ENCODE results near the gene RIMBP3C. TPM values are rescaled to one million over a fixed set of nuclear protein-coding genes. Genes with fewer than 3 reads are reported as not detected.
"Not testable (repeated sequence)": the region's sequence is repeated elsewhere in the genome, so short reads cannot be mapped to it uniquely, and the experiment has no call there.

Gene RIMBP3C
- total and polyA plus RNA-seq, 2 donors from 2014 or later, result 0.22 TPM; not detected in 1

DNA sequence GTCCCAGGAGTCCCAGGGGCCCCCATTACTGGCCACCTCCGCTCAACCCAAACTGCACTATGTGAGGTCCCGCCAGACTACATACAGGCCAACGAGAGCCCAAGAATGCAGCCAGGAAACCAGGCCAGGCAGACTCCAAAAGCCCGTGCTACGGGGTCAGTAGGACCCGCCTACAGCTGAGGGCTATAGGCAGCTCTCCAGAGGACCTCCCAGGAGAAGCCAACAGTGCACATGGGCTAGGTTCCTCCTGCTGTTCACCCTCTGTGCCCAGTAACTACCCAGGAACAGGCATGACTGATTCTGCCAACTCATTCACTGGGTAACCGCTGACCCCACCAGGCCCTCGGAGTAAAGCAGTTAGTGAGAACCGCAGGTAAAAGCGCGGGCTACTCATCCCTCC, 39.2 kb downstream of the RIMBP3C start:
- H3K9ac ChIP-seq (ENCODE audit: low read length in 3 of 3); H3K27ac ChIP-seq (ENCODE audit: low read depth in 2 of 2, low read length in 2 of 2); intact Hi-C loops (cut with DNase I); FAIRE-seq; DNase-seq; H3K4me3 ChIP-seq (ENCODE audit: low read length in 3 of 3); H3K36me3 ChIP-seq (ENCODE audit: control insufficient read depth in 2 of 3, insufficient read depth in 3 of 3, low read length in 3 of 3); H3K27me3 ChIP-seq (ENCODE audit: control insufficient read depth, insufficient read depth, low read length); H3K4me1 ChIP-seq (ENCODE audit: control insufficient read depth in 2 of 3, insufficient read depth in 2 of 3, low read depth in 1 of 3, low read length in 3 of 3); H3K9me3 ChIP-seq (ENCODE audit: control insufficient read depth in 2 of 3, insufficient read depth in 1 of 3, low read length in 3 of 3): not testable (repeated sequence)

DNA sequence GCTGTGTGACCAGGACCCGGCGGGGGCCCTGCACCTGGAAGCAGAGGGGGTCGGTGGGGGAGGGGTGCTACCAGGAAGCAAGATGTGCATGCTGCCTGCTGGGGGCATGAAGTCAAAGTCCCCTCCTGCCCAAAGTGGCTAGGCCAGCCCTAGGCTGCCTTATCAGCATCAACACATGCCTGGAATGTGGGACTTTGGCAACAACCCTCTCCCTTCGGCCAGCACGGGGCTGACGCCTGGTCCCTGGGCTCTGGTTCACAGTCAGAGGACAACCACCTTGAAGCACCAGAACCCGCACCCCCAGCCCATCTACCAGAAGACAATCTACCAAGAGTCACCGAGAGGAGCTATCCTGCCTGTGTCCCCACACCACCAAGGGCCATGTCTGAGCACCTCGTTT, 40.9 kb downstream of the RIMBP3C start:
- H3K27me3 ChIP-seq (ENCODE audit: control insufficient read depth, insufficient read depth, low read length); DNase-seq; intact Hi-C loops (cut with DNase I); FAIRE-seq; H3K27ac ChIP-seq (ENCODE audit: low read depth in 2 of 2, low read length in 2 of 2); H3K9me3 ChIP-seq (ENCODE audit: control insufficient read depth in 2 of 3, insufficient read depth in 1 of 3, low read length in 3 of 3); H3K4me3 ChIP-seq (ENCODE audit: low read length in 3 of 3); H3K4me1 ChIP-seq (ENCODE audit: control insufficient read depth in 2 of 3, insufficient read depth in 2 of 3, low read depth in 1 of 3, low read length in 3 of 3); H3K9ac ChIP-seq (ENCODE audit: low read length in 3 of 3); H3K36me3 ChIP-seq (ENCODE audit: control insufficient read depth in 2 of 3, insufficient read depth in 3 of 3, low read length in 3 of 3): not testable (repeated sequence)

DNA sequence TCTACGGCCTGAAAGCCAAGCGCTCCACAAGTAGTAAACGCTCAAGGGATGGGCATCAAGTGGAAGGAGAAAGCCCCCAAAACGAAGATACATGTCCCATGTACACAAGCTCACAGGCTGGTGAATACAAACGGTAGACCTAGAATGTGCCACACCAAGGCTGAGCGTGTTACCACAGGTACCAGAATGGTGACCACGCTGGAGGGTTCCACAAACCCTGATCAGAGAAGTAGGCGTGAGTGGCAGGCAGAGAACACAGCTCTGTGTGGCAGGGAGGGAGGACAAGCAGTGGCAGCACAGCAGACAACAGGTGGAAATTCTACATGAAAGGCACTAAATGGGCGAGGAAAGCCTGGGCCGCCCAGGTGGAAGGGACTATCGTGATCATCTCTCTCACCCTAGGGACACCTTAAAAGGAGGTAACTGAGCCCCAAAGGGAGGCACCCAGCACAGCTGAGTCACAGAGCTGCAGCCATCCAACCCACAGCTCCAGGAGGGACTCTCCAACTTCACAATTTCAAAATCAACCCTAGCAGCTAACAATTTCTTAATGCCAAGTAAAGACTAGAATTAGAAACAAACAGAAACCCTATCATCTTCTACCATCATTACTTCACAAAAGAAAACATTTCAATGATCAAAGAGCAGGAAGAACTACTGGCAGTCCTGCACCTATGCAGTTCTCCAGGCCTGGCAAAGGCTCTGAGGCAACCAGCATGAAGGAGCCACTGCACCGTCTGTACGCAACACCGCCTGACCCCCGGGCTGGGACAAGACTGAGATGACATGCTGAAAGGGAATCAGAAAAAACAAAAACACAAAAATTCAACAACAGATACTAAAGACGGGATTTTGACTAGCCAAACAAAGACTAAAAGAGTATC, 51.4 kb downstream of the RIMBP3C start:
- intact Hi-C loops (cut with DNase I); FAIRE-seq; H3K27ac ChIP-seq (ENCODE audit: low read depth in 2 of 2, low read length in 2 of 2): not testable (repeated sequence)

DNA sequence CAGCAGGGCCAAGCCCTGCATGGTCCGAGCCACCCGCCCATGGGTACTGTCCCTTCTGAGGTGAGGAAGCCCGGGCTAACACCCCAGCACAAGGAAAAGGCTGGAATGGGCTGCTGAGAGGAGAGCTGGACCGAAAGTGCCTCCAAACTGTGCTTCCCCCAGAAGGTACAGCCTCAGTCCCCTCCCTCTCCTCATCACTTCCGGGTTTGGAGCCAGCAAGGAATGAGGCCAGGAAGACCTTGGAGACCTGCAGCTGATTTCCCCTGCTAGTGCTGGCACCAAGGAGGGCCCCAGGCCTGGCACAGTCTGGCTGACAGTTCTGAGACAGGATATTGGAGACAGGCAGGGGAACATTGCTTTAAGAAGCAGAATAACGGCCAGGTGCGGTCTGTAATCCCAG, 52.8 kb downstream of the RIMBP3C start:
- H3K27ac ChIP-seq (ENCODE audit: low read depth in 2 of 2, low read length in 2 of 2); H3K27me3 ChIP-seq (ENCODE audit: control insufficient read depth, insufficient read depth, low read length); FAIRE-seq; intact Hi-C loops (cut with DNase I); H3K36me3 ChIP-seq (ENCODE audit: control insufficient read depth in 2 of 3, insufficient read depth in 3 of 3, low read length in 3 of 3); DNase-seq; H3K4me3 ChIP-seq (ENCODE audit: low read length in 3 of 3); H3K4me1 ChIP-seq (ENCODE audit: control insufficient read depth in 2 of 3, insufficient read depth in 2 of 3, low read depth in 1 of 3, low read length in 3 of 3); H3K9ac ChIP-seq (ENCODE audit: low read length in 3 of 3); H3K9me3 ChIP-seq (ENCODE audit: control insufficient read depth in 2 of 3, insufficient read depth in 1 of 3, low read length in 3 of 3): not testable (repeated sequence)

More for the DNA sequence above, 51.4 kb downstream of the RIMBP3C start:
- not testable (repeated sequence) for H3K9ac ChIP-seq (ENCODE audit: low read length in 3 of 3); DNase-seq; H3K4me1 ChIP-seq (ENCODE audit: control insufficient read depth in 2 of 3, insufficient read depth in 2 of 3, low read depth in 1 of 3, low read length in 3 of 3); H3K36me3 ChIP-seq (ENCODE audit: control insufficient read depth in 2 of 3, insufficient read depth in 3 of 3, low read length in 3 of 3); H3K9me3 ChIP-seq (ENCODE audit: control insufficient read depth in 2 of 3, insufficient read depth in 1 of 3, low read length in 3 of 3); H3K27me3 ChIP-seq (ENCODE audit: control insufficient read depth, insufficient read depth, low read length); H3K4me3 ChIP-seq (ENCODE audit: low read length in 3 of 3)

DNA sequence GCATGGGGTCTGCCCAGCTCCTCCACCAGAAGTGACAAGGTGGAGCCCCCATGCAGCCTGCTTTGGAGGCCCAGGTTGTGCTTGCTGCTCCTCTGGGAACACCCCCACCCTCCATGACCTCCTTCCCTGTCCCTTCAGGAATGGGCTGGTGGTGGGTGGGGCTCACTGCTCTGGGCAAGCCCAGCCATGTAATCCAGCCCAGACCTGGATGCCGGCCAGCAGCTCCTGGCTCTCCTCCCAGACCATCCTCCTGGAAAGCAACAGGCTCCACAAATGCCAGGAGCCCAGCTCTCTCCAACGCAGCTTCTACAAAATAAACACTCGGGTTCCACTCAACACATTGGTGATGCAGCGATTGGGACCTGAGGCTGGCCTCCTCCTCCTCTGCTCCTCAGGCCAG, 53.3 kb downstream of the RIMBP3C start:
- FAIRE-seq; intact Hi-C loops (cut with DNase I): not testable (repeated sequence)

More for the DNA sequence above, 53.3 kb downstream of the RIMBP3C start:
- H3K27ac ChIP-seq (ENCODE audit: low read depth in 2 of 2, low read length in 2 of 2); DNase-seq; H3K4me1 ChIP-seq (ENCODE audit: control insufficient read depth in 2 of 3, insufficient read depth in 2 of 3, low read depth in 1 of 3, low read length in 3 of 3); H3K4me3 ChIP-seq (ENCODE audit: low read length in 3 of 3); H3K9me3 ChIP-seq (ENCODE audit: control insufficient read depth in 2 of 3, insufficient read depth in 1 of 3, low read length in 3 of 3); H3K36me3 ChIP-seq (ENCODE audit: control insufficient read depth in 2 of 3, insufficient read depth in 3 of 3, low read length in 3 of 3); H3K27me3 ChIP-seq (ENCODE audit: control insufficient read depth, insufficient read depth, low read length); H3K9ac ChIP-seq (ENCODE audit: low read length in 3 of 3): not testable (repeated sequence)

Other genes with a start within 250 kb of the RIMBP3C start
- gene RIMBP3B, start 167.7 kb downstream of the RIMBP3C start, total RNA-seq, result 0.16 TPM
- not detected for gene RIMBP3B, start 167.7 kb downstream of the RIMBP3C start, polyA plus RNA-seq (ENCODE audit: insufficient read depth, low read depth, low replicate concordance)
- 4.2 TPM for gene HIC2, start 134.1 kb downstream of the RIMBP3C start, total RNA-seq
- gene HIC2, start 134.1 kb downstream of the RIMBP3C start, polyA plus RNA-seq (ENCODE audit: insufficient read depth, low read depth, low replicate concordance), result 1.4 TPM
- 1.4 TPM for gene TMEM191C, start 84.1 kb downstream of the RIMBP3C start, total RNA-seq
- gene TMEM191C, start 84.1 kb downstream of the RIMBP3C start, polyA plus RNA-seq (ENCODE audit: insufficient read depth, low read depth, low replicate concordance), result 2.1 TPM
- 45.8 TPM for gene UBE2L3, start 16.3 kb upstream of the RIMBP3C start, total RNA-seq
- 70.0 TPM for gene UBE2L3, start 16.3 kb upstream of the RIMBP3C start, polyA plus RNA-seq (ENCODE audit: insufficient read depth, low read depth, low replicate concordance)
- gene YDJC, start 78.6 kb upstream of the RIMBP3C start, total RNA-seq, result 24.7 TPM
- gene YDJC, start 78.6 kb upstream of the RIMBP3C start, polyA plus RNA-seq (ENCODE audit: insufficient read depth, low read depth, low replicate concordance), result 28.2 TPM
- gene CCDC116, start 81.3 kb upstream of the RIMBP3C start, total RNA-seq, result 0.22 TPM
- 0.22 TPM for gene CCDC116, start 81.3 kb upstream of the RIMBP3C start, polyA plus RNA-seq (ENCODE audit: insufficient read depth, low read depth, low replicate concordance)
- 56.1 TPM for gene SDF2L1, start 90.8 kb upstream of the RIMBP3C start, total RNA-seq
- gene SDF2L1, start 90.8 kb upstream of the RIMBP3C start, polyA plus RNA-seq (ENCODE audit: insufficient read depth, low read depth, low replicate concordance), result 79.6 TPM
- 46.9 TPM for gene PPIL2, start 114.6 kb upstream of the RIMBP3C start, total RNA-seq
- 31.6 TPM for gene PPIL2, start 114.6 kb upstream of the RIMBP3C start, polyA plus RNA-seq (ENCODE audit: insufficient read depth, low read depth, low replicate concordance)
- gene YPEL1, start 184.3 kb upstream of the RIMBP3C start, total RNA-seq, result 6.1 TPM
- gene YPEL1, start 184.3 kb upstream of the RIMBP3C start, polyA plus RNA-seq (ENCODE audit: insufficient read depth, low read depth, low replicate concordance), result 2.2 TPM

All from kidney (tissue), 11 donors.